HepG2 (cell line): Measurements from ENCODE around the gene ABCA2. TPM values are rescaled to one million over a fixed set of nuclear protein-coding genes. Genes with fewer than 3 reads are reported as not detected.

Experiments
- ATAC-seq: fragments of 200-7000 bp; cut with Tn5 transposase; 3 replicates; pipeline ENCODE4 v1.9.1; 2020; ENCODE audit warnings: mild to moderate bottlenecking, moderate library complexity
- BruUV-seq: library from RNA; stranded (reverse); fragments of 400-500 nt; replicated peaks from 2 replicates; lab custom pipeline; 2021; lab: Mats Ljungman, UMichigan
- CTCF ChIA-PET: fragments of 300-600 bp; formaldehyde crosslinking; extraction: SDS; loops from one replicate; lab custom pipeline; 2021; ENCODE audit warnings: low total read pairs, inconsistent platforms, low intra/inter-chr PET ratio; lab: Yijun Ruan, JAX
- POLR2A ChIA-PET: fragments of 350-600 bp; sonication (Branson Sonifier 250); formaldehyde crosslinking; loops from one replicate; lab custom pipeline; 2020; ENCODE audit warnings: antibody characterized with exemption, inconsistent platforms; lab: Yijun Ruan, JAX
- DNase-seq: peaks from one replicate; pipeline ENCODE4 v3.0.0-alpha.2; 2015; ENCODE audit warnings: low spot score
- FAIRE-seq: peaks from 3 replicates; lab custom pipeline; 2011; peaks lifted over from hg19 to GRCh38; lab: Jason Lieb, UNC
- H2AFZ ChIP-seq: one replicate; pipeline ENCODE4 v1.6.1; 2011; ENCODE audit warnings: low read length, inconsistent platforms
- H3K27ac ChIP-seq: fragments of 300-600 bp; 3 replicates; pipeline ENCODE4 v1.8.0; 2011; ENCODE audit warnings: mixed run types, mild to moderate bottlenecking, mixed read lengths, low read length, inconsistent platforms; ENCODE audit not compliant: insufficient read depth; ENCODE audit errors: extremely low read length
- H3K27me3 ChIP-seq, 2 experiments: fragments of 200-600 bp in 1 of 2; 2 replicates in 1 of 2; 3 replicates in 1 of 2; pipeline versions ENCODE4 v1.6.0 to v1.8.0; 2011; ENCODE audit warnings: low read length in 2 of 2, mild to moderate bottlenecking in 2 of 2, moderate library complexity in 2 of 2, inconsistent platforms in 1 of 2; ENCODE audit not compliant: insufficient read depth in 2 of 2, control insufficient read depth in 1 of 2
- H3K36me3 ChIP-seq, 2 experiments: fragments of 200-600 bp in 1 of 2; replicated peaks in 1 of 2; 2 replicates in 1 of 2; 3 replicates in 1 of 2; pipeline versions ENCODE4 v1.5.1 to v1.8.0; 2011; ENCODE audit warnings: low read length in 2 of 2, inconsistent platforms in 1 of 2; ENCODE audit not compliant: insufficient read depth in 2 of 2, control insufficient read depth in 1 of 2
- H3K4me1 ChIP-seq: 2 replicates; pipeline ENCODE4 v1.5.1; 2012; ENCODE audit warnings: low read length, inconsistent platforms; ENCODE audit not compliant: insufficient read depth
- H3K4me2 ChIP-seq: 2 replicates; pipeline ENCODE4 v1.6.0; 2011; ENCODE audit warnings: low read depth, low read length, inconsistent platforms
- H3K4me3 ChIP-seq, 3 experiments: fragments of 200-600 bp in 1 of 3; sonication (generic), shearing (Covaris generic) in 1 of 3; replicated peaks in 1 of 3; 2 replicates each; pipeline ENCODE4 v1.5.1; 2011 to 2016; ENCODE audit warnings: low read length in 3 of 3, inconsistent platforms in 2 of 3, low read depth in 2 of 3, mild to moderate bottlenecking in 2 of 3, control low read depth in 1 of 3, mixed read lengths in 1 of 3; ENCODE audit not compliant: insufficient read depth in 1 of 3
- H3K79me2 ChIP-seq: one replicate; pipeline ENCODE4 v1.6.1; 2011; ENCODE audit warnings: low read length, inconsistent platforms; ENCODE audit not compliant: insufficient read depth
- H3K9ac ChIP-seq: 2 replicates; pipeline ENCODE4 v1.6.0; 2011; ENCODE audit warnings: mild to moderate bottlenecking, low read depth, low read length, inconsistent platforms; ENCODE audit not compliant: insufficient read depth
- H3K9me3 ChIP-seq: 2 replicates; pipeline ENCODE4 v1.5.1; 2012; ENCODE audit warnings: mild to moderate bottlenecking, low read length
- H4K20me1 ChIP-seq: 2 replicates; pipeline ENCODE4 v1.6.0; 2011; ENCODE audit warnings: inconsistent platforms, mild to moderate bottlenecking, low read length, moderate library complexity; ENCODE audit not compliant: insufficient read depth
- BRD4 ChIP-seq: sonication (generic); formaldehyde crosslinking; IDR thresholded peaks from 2 replicates; pipeline ENCODE4 v1.4.0; 2020; ENCODE audit warnings: missing genetic modification reagents
- FOSL1 ChIP-seq: sonication (generic); formaldehyde crosslinking; IDR thresholded peaks from 2 replicates; pipeline ENCODE4 v1.9.0; 2021; ENCODE audit warnings: missing genetic modification reagents, borderline replicate concordance
- HMG20B ChIP-seq: conservative IDR thresholded peaks from 2 replicates; pipeline ENCODE4 v1.6.1; 2016; ENCODE audit warnings: missing genetic modification reagents, missing compliant biosample characterization
- ZBTB7A ChIP-seq: sonication (generic); formaldehyde crosslinking; IDR thresholded peaks from 2 replicates; pipeline ENCODE4 v1.8.0; 2022; ENCODE audit warnings: mild to moderate bottlenecking, missing genetic modification reagents
- ZNF12 ChIP-seq: sonication (generic); formaldehyde crosslinking; IDR thresholded peaks from 2 replicates; pipeline ENCODE4 v1.5.0; 2020; ENCODE audit warnings: missing genetic modification reagents
- ZNF160 ChIP-seq: sonication (generic); formaldehyde crosslinking; IDR thresholded peaks from 2 replicates; pipeline ENCODE4 v1.8.0; 2022; ENCODE audit warnings: mild to moderate bottlenecking, inconsistent platforms, missing genetic modification reagents
- ZNF790 ChIP-seq: sonication (generic); formaldehyde crosslinking; IDR thresholded peaks from 2 replicates; pipeline ENCODE4 v1.8.0; 2022; ENCODE audit warnings: missing genetic modification reagents, mild to moderate bottlenecking, borderline replicate concordance
- WGBS: methylation state at CpG from one replicate; pipeline ENCODE4 v1.1.6; 2017; ENCODE audit warnings: low lambda C conversion rate; 5-methylcytosine and 5-hydroxymethylcytosine counted together
- in situ Hi-C: cut with HindIII; loops from 2 replicates; pipeline ENCODE4 v1.10.0; 2017; ENCODE audit warnings: low pct_unique_long_range_greater_than_20kb; ENCODE audit not compliant: extremely low pct_ligation_motif_present
- intact Hi-C: fragments of 100-400 bp; cut with micrococcal nuclease; formaldehyde crosslinking; loops from one replicate; pipeline ENCODE4 v1.10.0; 2022; ENCODE audit not compliant: unreplicated experiment
- polyA plus RNA-seq, 8 experiments: library from polyadenylated mRNA; depleted of rRNA in 3 of 8; stranded (reverse) in 7 of 8; unstranded in 1 of 8; fragments of >200 nt; fragmentation: Illumina TruSeq in 4 of 8; extraction: Trizol in 4 of 8; gene quantifications; 2 replicates each; pipeline versions ENCODE4 v1.2.1 to v1.2.3, GENCODE V29; 2011 to 2016; ENCODE audit warnings: low read depth in 4 of 8, missing spikeins in 1 of 8, mixed read lengths in 1 of 8; ENCODE audit not compliant: insufficient read depth in 1 of 8
- total RNA-seq, 5 experiments: library from RNA; depleted of rRNA; stranded (reverse); fragments of >200 nt; fragmentation: Illumina TruSeq; extraction: Trizol; gene quantifications; 2 replicates each; pipeline ENCODE4 v1.2.3, GENCODE V29; 2016; ENCODE audit warnings: low read depth in 1 of 5
- TF ChIP-seq, protein P1 (sequence below): sonication (generic); formaldehyde crosslinking; IDR thresholded peaks from 2 replicates; pipeline ENCODE4 v1.5.0; 2020; ENCODE audit warnings: mild to moderate bottlenecking, missing genetic modification reagents

Gene ABCA2
- total and polyA plus RNA-seq, 2 of the 13 experiments (the other 11 are each of a cell fraction or from before 2014, with no cell fraction given): 2.9 to 19.2 TPM

DNA sequence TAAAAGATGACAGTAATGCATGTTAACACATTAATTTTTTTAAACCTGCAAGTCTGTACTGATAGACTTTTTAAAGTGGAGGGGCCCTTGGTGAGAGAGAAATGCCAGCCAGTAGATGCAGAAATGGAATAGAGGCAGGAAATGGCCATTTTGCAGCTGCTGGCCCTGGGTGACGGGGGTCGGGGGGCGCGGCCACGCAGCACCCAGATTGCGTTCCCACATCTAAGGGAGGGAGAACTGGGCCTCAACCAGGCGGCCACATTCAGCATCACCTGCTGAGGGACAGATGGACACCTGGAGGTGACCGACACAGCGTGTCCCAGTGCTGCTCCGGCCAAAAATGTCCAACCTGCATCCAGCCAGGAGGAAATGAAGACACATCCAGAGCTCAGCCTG, 25.4 kb downstream of the ABCA2 start:
- Histone ChIP-seq H3K27ac (no peak overlapping the region), H3K9me3 (peaks cover 4% of the 10 kb centered on the region; the same call in 1 of the 2 replicates), H3K79me2 (no peaks in the 10 kb centered on the region), H4K20me1 (no peaks in the 10 kb centered on the region), H3K27me3 (no peaks in the 10 kb centered on the region), H3K9ac (no peak overlapping the region), H3K4me3 (no peak overlapping the region), H3K4me1 (peaks cover 41% of the 10 kb centered on the region), H3K36me3 (no peaks in the 10 kb centered on the region), H2AFZ (no peak overlapping the region), H3K4me2 (no peak overlapping the region)
- CTCF ChIA-PET: no interaction called here
- DNase-seq (no peak), ATAC-seq (no peak), FAIRE-seq (no peak)
- POLR2A ChIA-PET: interaction anchor here (3.5 kb wide), 1 partner anchor 10 kb away, joined by 22 read pairs; the partner anchor contains the start of gene PAXX
- 68% methylated on average over 8 of the region's 10 CpGs for WGBS
- intact Hi-C loops (no loop called here), in situ Hi-C loops (no loop called here)
- TF ChIP-seq ZBTB7A (CRISPR knock-in tag) (no peak), ZNF790 (no peak), HMG20B (CRISPR knock-in tag) (no peak), FOSL1 (CRISPR knock-in tag) (no peak), ZNF160 (CRISPR knock-in tag) (no peak), ZNF12 (no peak), BRD4 (no peak)
- TF ChIP-seq, protein P1, sequence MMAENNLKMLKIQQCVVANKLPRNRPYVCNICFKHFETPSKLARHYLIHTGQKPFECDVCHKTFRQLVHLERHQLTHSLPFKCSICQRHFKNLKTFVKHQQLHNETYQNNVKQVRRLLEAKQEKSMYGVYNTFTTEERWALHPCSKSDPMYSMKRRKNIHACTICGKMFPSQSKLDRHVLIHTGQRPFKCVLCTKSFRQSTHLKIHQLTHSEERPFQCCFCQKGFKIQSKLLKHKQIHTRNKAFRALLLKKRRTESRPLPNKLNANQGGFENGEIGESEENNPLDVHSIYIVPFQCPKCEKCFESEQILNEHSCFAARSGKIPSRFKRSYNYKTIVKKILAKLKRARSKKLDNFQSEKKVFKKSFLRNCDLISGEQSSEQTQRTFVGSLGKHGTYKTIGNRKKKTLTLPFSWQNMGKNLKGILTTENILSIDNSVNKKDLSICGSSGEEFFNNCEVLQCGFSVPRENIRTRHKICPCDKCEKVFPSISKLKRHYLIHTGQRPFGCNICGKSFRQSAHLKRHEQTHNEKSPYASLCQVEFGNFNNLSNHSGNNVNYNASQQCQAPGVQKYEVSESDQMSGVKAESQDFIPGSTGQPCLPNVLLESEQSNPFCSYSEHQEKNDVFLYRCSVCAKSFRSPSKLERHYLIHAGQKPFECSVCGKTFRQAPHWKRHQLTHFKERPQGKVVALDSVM (CRISPR knock-in tag): peak; percentile 6; the same call in 1 of the 2 replicates
- BruUV-seq: no TSS peak
